AG04449 (cell line): ENCODE results near the gene QPCT.

Experiments
- CTCF ChIA-PET: fragments of 350-600 bp; formaldehyde crosslinking; extraction: SDS; loops from one replicate; lab custom pipeline; 2021; ENCODE audit warnings: antibody characterized with exemption; lab: Yijun Ruan, JAX
- POLR2A ChIA-PET: fragments of 400-600, 350-600 bp; formaldehyde crosslinking; extraction: SDS; loops from one replicate; lab custom pipeline; 2020; ENCODE audit warnings: antibody characterized with exemption, inconsistent platforms; lab: Yijun Ruan, JAX
- DNase-seq: peaks from one replicate; pipeline ENCODE4 v3.0.0-alpha.2; 2010; ENCODE audit warnings: low read depth, low spot score
- H3K4me3 ChIP-seq: 2 replicates; pipeline ENCODE4 v1.5.1; 2011; ENCODE audit warnings: low read depth, mild to moderate bottlenecking, control low read depth, low read length
- CTCF ChIP-seq: IDR thresholded peaks from one replicate; pipeline ENCODE4 v1.5.1; 2011; ENCODE audit warnings: mild to moderate bottlenecking, moderate library complexity, low read length, control low read depth, inconsistent platforms; ENCODE audit not compliant: insufficient read depth; ENCODE audit errors: missing control alignments

The QPCT gene

GRCh38 chr2:37357069-37357468, 12.6 kb downstream of the QPCT start:
- DNase-seq: no peak
- H3K4me3 ChIP-seq: no peak overlapping the region
- ChIA-PET CTCF (interaction anchor here (0.9 to 1.2 kb wide), 2 partner anchors 13 to 39 kb away, joined by 3 to 4 read pairs; no protein-coding TSS in a partner anchor), POLR2A (interaction anchor here (0.7 kb wide), 1 partner anchor 217 kb away, joined by 3 read pairs; no protein-coding TSS in a partner anchor)
- no peak for TF ChIP-seq CTCF

- TF ChIP-seq CTCF: no peak
- no peak for DNase-seq
- no peak overlapping the region for H3K4me3 ChIP-seq
- CTCF ChIA-PET: interaction anchor here (1.2 to 1.7 kb wide), 2 partner anchors 8 to 38 kb away, joined by 3 to 5 read pairs; no protein-coding TSS in a partner anchor
- POLR2A ChIA-PET: interaction anchor here (0.7 kb wide), 1 partner anchor 217 kb away, joined by 3 read pairs; no protein-coding TSS in a partner anchor
Observed at GRCh38 chr2:37357530-37357929, 13.1 kb downstream of the QPCT start.

- CTCF ChIA-PET: interaction anchor here (0.8 to 1.7 kb wide), 3 partner anchors 9 to 15 kb away, joined by 3 to 5 read pairs (median 3); no protein-coding TSS in a partner anchor
- no peak for TF ChIP-seq CTCF
- no peak overlapping the region for H3K4me3 ChIP-seq
- no peak for DNase-seq
- POLR2A ChIA-PET: no interaction called here
Observed at GRCh38 chr2:37358466-37358865, 14.0 kb downstream of the QPCT start.

- H3K4me3 ChIP-seq: no peak overlapping the region
- ChIA-PET CTCF (no interaction called here), POLR2A (no interaction called here)
- TF ChIP-seq CTCF: no peak
- DNase-seq: no peak
Observed at GRCh38 chr2:37361216-37361815, 16.9 kb downstream of the QPCT start.

GRCh38 chr2:37361994-37362698, 17.7 kb downstream of the QPCT start:
- POLR2A ChIA-PET: no interaction called here
- CTCF ChIA-PET: no interaction called here
- H3K4me3 ChIP-seq: no peak overlapping the region
- DNase-seq: no peak
- no peak for TF ChIP-seq CTCF

- POLR2A ChIA-PET: no interaction called here
- DNase-seq: no peak
- CTCF ChIA-PET: interaction anchor here (1.2 kb wide), 1 partner anchor 527 kb away, joined by 3 read pairs; no protein-coding TSS in a partner anchor
- H3K4me3 ChIP-seq: no peak overlapping the region
- no peak for TF ChIP-seq CTCF
Observed at GRCh38 chr2:37364351-37364750, 19.9 kb downstream of the QPCT start.
